ENCODE data around the gene SIN3B. TPM values are rescaled to one million over a fixed set of nuclear protein-coding genes. Genes with fewer than 3 reads are reported as not detected.

SIN3B gene
- polyA plus RNA-seq, 1 of the 3 experiments (the other 2 are of a cell fraction): 29.7 TPM

DNA sequence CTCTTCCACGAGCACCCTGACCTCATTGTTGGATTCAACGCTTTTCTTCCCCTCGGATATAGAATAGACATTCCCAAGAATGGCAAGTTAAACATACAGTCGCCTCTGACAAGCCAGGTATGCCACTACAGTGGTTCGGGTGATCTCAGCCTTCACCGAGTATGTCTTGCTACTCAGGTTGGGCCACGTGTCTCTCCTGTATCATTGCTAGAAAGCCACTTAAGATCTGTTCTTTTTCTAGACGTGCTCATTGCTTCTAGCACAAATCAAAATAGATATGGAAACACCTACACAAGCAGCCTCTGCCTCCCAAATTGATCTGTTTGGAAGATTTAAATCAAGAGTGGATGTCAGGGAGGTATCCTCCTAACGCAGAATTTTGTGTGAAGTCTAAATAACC lies 2.3 kb downstream of the SIN3B start:
- Histone ChIP-seq H4K20me1 (ENCODE audit: insufficient read depth) (peaks cover under 1% of the 10 kb centered on the region; the same call in 1 of the 2 replicates), H3K27me3 (ENCODE audit: insufficient read depth) (no peaks in the 10 kb centered on the region), H3K9ac (no peak overlapping the region), H3K4me2 (no peak overlapping the region), H3K4me3 (ENCODE audit: low read depth in 2 of 2, low read length in 1 of 2) (no peak overlapping the region), H3F3A (replicated peaks; ENCODE audit: insufficient read depth) (peaks cover 7% of the 10 kb centered on the region), H3K36me3 (replicated peaks in 1 of 2; ENCODE audit: control insufficient read depth in 1 of 2, insufficient read depth in 2 of 2, low read length in 1 of 2) (peaks cover 28 to 32% of the 10 kb centered on the region in 2 experiments), H3K27ac (ENCODE audit: low read depth in 2 of 2, low read length in 1 of 2) (no peak overlapping the region), H3K9me3 (no peaks in the 10 kb centered on the region), H3K79me2 (ENCODE audit: insufficient read depth) (peaks cover 44% of the 10 kb centered on the region), H3K9me2 (no peaks in the 10 kb centered on the region), H2AFZ (ENCODE audit: low read depth) (no peak overlapping the region), H3K4me1 (ENCODE audit: control insufficient read depth in 1 of 2, insufficient read depth in 2 of 2, low read depth in 1 of 2, low read length in 1 of 2) (peaks cover 7 to 8% of the 10 kb centered on the region in 2 experiments; a peak in 3 of 4 replicates)
- DNase-seq: no peak
- WGBS (ENCODE audit: low lambda C conversion rate): 96% methylated on average over 9 of the region's 9 CpGs
- ChIA-PET CTCF (no interaction called here), POLR2A (no interaction called here)
- TF ChIP-seq SMC3 (IDR thresholded peaks at IDR 0.05; ENCODE audit: low read depth, low read length) (no peak), RXRA (IDR thresholded peaks at IDR 0.05; ENCODE audit: borderline replicate concordance, low read depth) (no peak), RFX5 (IDR thresholded peaks at IDR 0.05; ENCODE audit: low read length) (no peak)

DNA sequence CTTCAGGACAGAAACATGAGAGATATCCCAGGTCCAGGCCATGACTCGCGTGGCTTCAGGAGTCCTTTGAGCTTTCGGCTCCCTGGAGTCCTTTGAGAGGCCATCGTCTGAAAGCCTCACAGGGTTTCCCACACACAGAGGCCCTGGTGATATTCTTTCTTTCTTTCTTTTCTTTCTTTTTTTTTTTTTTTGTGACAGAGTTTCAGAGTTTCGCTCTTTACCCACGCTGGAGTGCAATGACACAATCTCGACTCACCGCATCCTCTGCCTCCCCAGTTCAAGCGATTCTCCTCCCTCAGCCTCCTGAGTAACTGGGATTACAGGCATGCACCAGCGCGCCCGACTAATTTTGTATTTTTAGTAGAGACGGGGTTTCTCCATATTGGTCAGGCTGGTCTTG lies 5.5 kb downstream of the SIN3B start:
- 80% methylated on average over 13 of the region's 13 CpGs for WGBS (ENCODE audit: low lambda C conversion rate)
- Histone ChIP-seq H3K4me2 (no peak overlapping the region), H3K9ac (no peak overlapping the region), H3K9me3 (no peaks in the 10 kb centered on the region), H3K36me3 (replicated peaks in 1 of 2; ENCODE audit: control insufficient read depth in 1 of 2, insufficient read depth in 2 of 2, low read length in 1 of 2) (peaks cover 33 to 36% of the 10 kb centered on the region in 2 experiments), H3K4me3 (ENCODE audit: low read depth in 2 of 2, low read length in 1 of 2) (no peak overlapping the region), H3K9me2 (no peaks in the 10 kb centered on the region), H3K27me3 (ENCODE audit: insufficient read depth) (no peaks in the 10 kb centered on the region), H4K20me1 (ENCODE audit: insufficient read depth) (peaks cover 13% of the 10 kb centered on the region), H3K79me2 (ENCODE audit: insufficient read depth) (peaks cover 47% of the 10 kb centered on the region), H3F3A (replicated peaks; ENCODE audit: insufficient read depth) (peaks cover 3% of the 10 kb centered on the region), H3K27ac (ENCODE audit: low read depth in 2 of 2, low read length in 1 of 2) (no peak overlapping the region), H2AFZ (ENCODE audit: low read depth) (no peak overlapping the region), H3K4me1 (ENCODE audit: control insufficient read depth in 1 of 2, insufficient read depth in 2 of 2, low read depth in 1 of 2, low read length in 1 of 2) (peaks cover 7 to 8% of the 10 kb centered on the region in 2 experiments; a peak in 3 of 4 replicates)
- CTCF ChIA-PET: no interaction called here
- POLR2A ChIA-PET: no interaction called here
- DNase-seq: no peak
- TF ChIP-seq TEAD4 (IDR thresholded peaks at IDR 0.05; ENCODE audit: borderline replicate concordance, insufficient read depth): no peak
- TF ChIP-seq EZH2phosphoT487 (IDR thresholded peaks at IDR 0.05; ENCODE audit: borderline replicate concordance, low read depth): no peak
- TF ChIP-seq FOXJ3 (CRISPR knock-in tag; IDR thresholded peaks at IDR 0.05): no peak
- no peak for TF ChIP-seq RAD21 (IDR thresholded peaks at IDR 0.05; ENCODE audit: low read length)
- no peak for TF ChIP-seq MEF2A (IDR thresholded peaks at IDR 0.05; ENCODE audit: borderline replicate concordance, low read depth)
- no peak for TF ChIP-seq NFIC (IDR thresholded peaks at IDR 0.05; ENCODE audit: borderline replicate concordance)
- TF ChIP-seq FOSL2 (IDR thresholded peaks at IDR 0.05; ENCODE audit: borderline replicate concordance, low read depth): no peak
- no peak for TF ChIP-seq EP300 (IDR thresholded peaks at IDR 0.05; ENCODE audit: borderline replicate concordance in 1 of 2, low read depth in 1 of 2, low read length in 1 of 2)
- TF ChIP-seq, protein P1, sequence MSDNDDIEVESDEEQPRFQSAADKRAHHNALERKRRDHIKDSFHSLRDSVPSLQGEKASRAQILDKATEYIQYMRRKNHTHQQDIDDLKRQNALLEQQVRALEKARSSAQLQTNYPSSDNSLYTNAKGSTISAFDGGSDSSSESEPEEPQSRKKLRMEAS (IDR thresholded peaks at IDR 0.05; ENCODE audit: low read depth): no peak
- TF ChIP-seq, protein P2, sequence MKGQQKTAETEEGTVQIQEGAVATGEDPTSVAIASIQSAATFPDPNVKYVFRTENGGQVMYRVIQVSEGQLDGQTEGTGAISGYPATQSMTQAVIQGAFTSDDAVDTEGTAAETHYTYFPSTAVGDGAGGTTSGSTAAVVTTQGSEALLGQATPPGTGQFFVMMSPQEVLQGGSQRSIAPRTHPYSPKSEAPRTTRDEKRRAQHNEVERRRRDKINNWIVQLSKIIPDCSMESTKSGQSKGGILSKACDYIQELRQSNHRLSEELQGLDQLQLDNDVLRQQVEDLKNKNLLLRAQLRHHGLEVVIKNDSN (IDR thresholded peaks at IDR 0.05; ENCODE audit: borderline replicate concordance, low read depth): no peak

All from SK-N-SH (cell line).